Suppressor macrophage (primary cell): ENCODE data around the gene OR10H1.
"Not testable (repeated sequence)": the region's sequence is repeated elsewhere in the genome, so short reads cannot be mapped to it uniquely, and the experiment has no call there.

Source experiments
- DNase-seq, 4 experiments: peaks; one replicate each; pipeline ENCODE4 v3.0.0-alpha.2; 2020 to 2022

The OR10H1 gene

GRCh38 chr19:15774159-15774558 lies 41.3 kb downstream of the OR10H1 start:
- DNase-seq: not testable (repeated sequence)

- peak in 2 of 4 experiments; percentile 20 to 29 for DNase-seq
Observed at GRCh38 chr19:15769586-15769985, 45.9 kb downstream of the OR10H1 start.

- DNase-seq: peak in 3 of 4 experiments; percentile 9 to 39 (median 30)
Observed at GRCh38 chr19:15759962-15760565, 55.4 kb downstream of the OR10H1 start.

GRCh38 chr19:15758379-15758778 lies 57.1 kb downstream of the OR10H1 start:
- DNase-seq: no peak
